Gastroesophageal sphincter (tissue), 3 donors: ENCODE measurements around the gene HLA-F.

Experiments
- EP300 ChIP-seq: sonication (generic); formaldehyde crosslinking; IDR thresholded peaks from one replicate; pipeline ENCODE4 v1.6.1; 2017; ENCODE audit warnings: antibody characterized with exemption, mild to moderate bottlenecking
- TF ChIP-seq, protein P1 (sequence below), 4 experiments: fragments of 200-600 bp in 2 of 4; fragments of 450-650 bp in 2 of 4; sonication (generic) in 1 of 4; IDR thresholded peaks; one replicate each; pipeline ENCODE4 v1.5.1; 2017 to 2019; ENCODE audit warnings: antibody characterized with exemption in 4 of 4, mild to moderate bottlenecking in 2 of 4, moderate library complexity in 2 of 4

DNA sequence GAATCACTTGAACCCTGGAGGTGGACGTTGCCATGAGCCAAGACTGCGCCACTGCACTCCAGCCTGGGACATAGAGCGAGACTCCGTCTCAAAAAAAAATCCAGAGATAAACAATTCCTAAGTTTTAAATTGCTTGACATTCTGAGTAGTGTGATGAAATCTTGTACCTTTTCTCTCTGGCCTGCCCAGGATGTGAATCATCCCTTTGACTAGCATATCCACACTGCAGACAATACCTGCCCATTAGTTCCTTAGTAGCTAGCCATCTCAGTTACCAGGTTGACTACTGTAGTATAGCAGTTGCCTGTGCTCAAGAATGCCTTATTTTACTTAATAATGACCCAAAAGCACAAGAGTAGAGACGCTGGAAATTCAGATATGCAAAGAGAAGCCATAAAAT, 45.1 kb upstream of the HLA-F start:
- TF ChIP-seq, protein P1, sequence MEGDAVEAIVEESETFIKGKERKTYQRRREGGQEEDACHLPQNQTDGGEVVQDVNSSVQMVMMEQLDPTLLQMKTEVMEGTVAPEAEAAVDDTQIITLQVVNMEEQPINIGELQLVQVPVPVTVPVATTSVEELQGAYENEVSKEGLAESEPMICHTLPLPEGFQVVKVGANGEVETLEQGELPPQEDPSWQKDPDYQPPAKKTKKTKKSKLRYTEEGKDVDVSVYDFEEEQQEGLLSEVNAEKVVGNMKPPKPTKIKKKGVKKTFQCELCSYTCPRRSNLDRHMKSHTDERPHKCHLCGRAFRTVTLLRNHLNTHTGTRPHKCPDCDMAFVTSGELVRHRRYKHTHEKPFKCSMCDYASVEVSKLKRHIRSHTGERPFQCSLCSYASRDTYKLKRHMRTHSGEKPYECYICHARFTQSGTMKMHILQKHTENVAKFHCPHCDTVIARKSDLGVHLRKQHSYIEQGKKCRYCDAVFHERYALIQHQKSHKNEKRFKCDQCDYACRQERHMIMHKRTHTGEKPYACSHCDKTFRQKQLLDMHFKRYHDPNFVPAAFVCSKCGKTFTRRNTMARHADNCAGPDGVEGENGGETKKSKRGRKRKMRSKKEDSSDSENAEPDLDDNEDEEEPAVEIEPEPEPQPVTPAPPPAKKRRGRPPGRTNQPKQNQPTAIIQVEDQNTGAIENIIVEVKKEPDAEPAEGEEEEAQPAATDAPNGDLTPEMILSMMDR (IDR thresholded peaks at IDR 0.05) = no peak
- no peak for TF ChIP-seq EP300
